Testis (tissue), 2 donors: ENCODE data around the gene SLC25A26.

Experiments
- CTCF ChIP-seq, 3 experiments: fragments of 450-650 bp in 2 of 3; fragments of 200-600 bp in 1 of 3; sonication (generic) in 1 of 3; IDR thresholded peaks; one replicate each; pipeline ENCODE4 v1.5.1; 2016 to 2019; ENCODE audit warnings: antibody characterized with exemption in 3 of 3, mild to moderate bottlenecking in 2 of 3, moderate library complexity in 1 of 3
- POLR2A ChIP-seq: fragments of 450-650 bp; IDR thresholded peaks from one replicate; pipeline ENCODE4 v1.6.1; 2017; ENCODE audit warnings: antibody characterized with exemption, mild to moderate bottlenecking, moderate library complexity

- TF ChIP-seq CTCF (IDR thresholded peaks at IDR 0.05) (no peak), POLR2A (no peak)
These were observed 132.7 kb downstream of the SLC25A26 start for GRCh38 chr3:66353530-66353929.
